Neural cell (in vitro differentiated cells): Measurements from ENCODE around the gene ARL4C.
"Not testable (repeated sequence)": the region's sequence is repeated elsewhere in the genome, so short reads cannot be mapped to it uniquely, and the experiment has no call there.

Experiments used
- CTCF ChIP-seq: fragments of 450-650 bp; IDR thresholded peaks from 2 replicates; pipeline ENCODE4 v1.5.1; 2014; ENCODE audit warnings: antibody characterized with exemption, mild to moderate bottlenecking, moderate library complexity; ENCODE audit not compliant: poor library complexity, severe bottlenecking
- EP300 ChIP-seq: fragments of 450-650 bp; conservative IDR thresholded peaks from 2 replicates; pipeline ENCODE4 v1.6.1; 2014; ENCODE audit warnings: antibody characterized with exemption, mild to moderate bottlenecking, moderate library complexity; ENCODE audit not compliant: poor library complexity, severe bottlenecking
- MXI1 ChIP-seq: fragments of 450-650 bp; conservative IDR thresholded peaks from 2 replicates; pipeline ENCODE4 v1.6.1; 2014; ENCODE audit warnings: antibody characterized with exemption, mild to moderate bottlenecking; ENCODE audit not compliant: poor library complexity, severe bottlenecking
- POLR2AphosphoS5 ChIP-seq: IDR thresholded peaks from 2 replicates; pipeline ENCODE4 v1.6.1; 2012
- SMC3 ChIP-seq: fragments of 450-650 bp; conservative IDR thresholded peaks from 2 replicates; pipeline ENCODE4 v1.6.1; 2014; ENCODE audit warnings: antibody characterized with exemption, mild to moderate bottlenecking, moderate library complexity; ENCODE audit not compliant: poor library complexity
- TF ChIP-seq, protein P1 (sequence below): IDR thresholded peaks from 2 replicates; pipeline ENCODE4 v1.6.1; 2012; ENCODE audit warnings: borderline replicate concordance

DNA sequence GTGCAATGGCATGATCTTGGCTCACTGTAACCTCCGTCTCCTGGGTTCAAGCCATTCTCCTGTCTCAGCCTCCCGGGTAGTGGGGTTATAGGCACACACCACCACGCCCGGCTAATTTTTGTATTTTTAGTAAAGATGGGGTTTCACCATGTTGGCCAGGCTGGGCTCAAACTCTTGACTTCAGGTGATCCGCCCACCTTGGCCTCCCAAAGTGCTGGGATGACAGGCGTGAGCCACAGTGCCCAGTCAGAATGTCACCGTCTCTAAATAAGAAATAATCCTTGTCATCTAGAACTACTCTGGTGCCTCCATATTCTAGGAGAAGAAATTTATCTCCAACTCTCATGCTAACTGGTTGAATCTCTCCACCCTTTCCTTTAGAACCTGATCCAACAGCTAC, 41.6 kb downstream of the ARL4C start:
- TF ChIP-seq CTCF, EP300, POLR2AphosphoS5, MXI1, SMC3: not testable (repeated sequence)
- TF ChIP-seq, protein P1, sequence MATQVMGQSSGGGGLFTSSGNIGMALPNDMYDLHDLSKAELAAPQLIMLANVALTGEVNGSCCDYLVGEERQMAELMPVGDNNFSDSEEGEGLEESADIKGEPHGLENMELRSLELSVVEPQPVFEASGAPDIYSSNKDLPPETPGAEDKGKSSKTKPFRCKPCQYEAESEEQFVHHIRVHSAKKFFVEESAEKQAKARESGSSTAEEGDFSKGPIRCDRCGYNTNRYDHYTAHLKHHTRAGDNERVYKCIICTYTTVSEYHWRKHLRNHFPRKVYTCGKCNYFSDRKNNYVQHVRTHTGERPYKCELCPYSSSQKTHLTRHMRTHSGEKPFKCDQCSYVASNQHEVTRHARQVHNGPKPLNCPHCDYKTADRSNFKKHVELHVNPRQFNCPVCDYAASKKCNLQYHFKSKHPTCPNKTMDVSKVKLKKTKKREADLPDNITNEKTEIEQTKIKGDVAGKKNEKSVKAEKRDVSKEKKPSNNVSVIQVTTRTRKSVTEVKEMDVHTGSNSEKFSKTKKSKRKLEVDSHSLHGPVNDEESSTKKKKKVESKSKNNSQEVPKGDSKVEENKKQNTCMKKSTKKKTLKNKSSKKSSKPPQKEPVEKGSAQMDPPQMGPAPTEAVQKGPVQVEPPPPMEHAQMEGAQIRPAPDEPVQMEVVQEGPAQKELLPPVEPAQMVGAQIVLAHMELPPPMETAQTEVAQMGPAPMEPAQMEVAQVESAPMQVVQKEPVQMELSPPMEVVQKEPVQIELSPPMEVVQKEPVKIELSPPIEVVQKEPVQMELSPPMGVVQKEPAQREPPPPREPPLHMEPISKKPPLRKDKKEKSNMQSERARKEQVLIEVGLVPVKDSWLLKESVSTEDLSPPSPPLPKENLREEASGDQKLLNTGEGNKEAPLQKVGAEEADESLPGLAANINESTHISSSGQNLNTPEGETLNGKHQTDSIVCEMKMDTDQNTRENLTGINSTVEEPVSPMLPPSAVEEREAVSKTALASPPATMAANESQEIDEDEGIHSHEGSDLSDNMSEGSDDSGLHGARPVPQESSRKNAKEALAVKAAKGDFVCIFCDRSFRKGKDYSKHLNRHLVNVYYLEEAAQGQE: not testable (repeated sequence)
